NB4 (cell line): ENCODE results near the gene CALM1.

Experiments
- CTCF ChIP-seq: IDR thresholded peaks from one replicate; pipeline ENCODE4 v1.5.1; 2012; ENCODE audit warnings: low read depth, low read length
- POLR2A ChIP-seq: IDR thresholded peaks from 2 replicates; pipeline ENCODE4 v1.6.1; 2011; ENCODE audit warnings: mild to moderate bottlenecking; ENCODE audit not compliant: insufficient read length; ENCODE audit errors: extremely low read depth

GRCh38 chr14:90421001-90421631 lies 24.3 kb downstream of the CALM1 start:
- TF ChIP-seq POLR2A (no peak), CTCF (no peak)
